ENCODE results near the gene LCA5L.
"Not testable (repeated sequence)": the region's sequence is repeated elsewhere in the genome, so short reads cannot be mapped to it uniquely, and the experiment has no call there.

Gene LCA5L

GRCh38 chr21:39386899-39387298 lies 58.7 kb downstream of the LCA5L start:
- FAIRE-seq, result no peak

GRCh38 chr21:39386194-39386593 lies 59.4 kb downstream of the LCA5L start:
- FAIRE-seq, result no peak

- FAIRE-seq, result no peak
These were observed 60.1 kb downstream of the LCA5L start for GRCh38 chr21:39385299-39386145.

GRCh38 chr21:39384674-39385298 lies 60.8 kb downstream of the LCA5L start:
- no peak for FAIRE-seq

DNA sequence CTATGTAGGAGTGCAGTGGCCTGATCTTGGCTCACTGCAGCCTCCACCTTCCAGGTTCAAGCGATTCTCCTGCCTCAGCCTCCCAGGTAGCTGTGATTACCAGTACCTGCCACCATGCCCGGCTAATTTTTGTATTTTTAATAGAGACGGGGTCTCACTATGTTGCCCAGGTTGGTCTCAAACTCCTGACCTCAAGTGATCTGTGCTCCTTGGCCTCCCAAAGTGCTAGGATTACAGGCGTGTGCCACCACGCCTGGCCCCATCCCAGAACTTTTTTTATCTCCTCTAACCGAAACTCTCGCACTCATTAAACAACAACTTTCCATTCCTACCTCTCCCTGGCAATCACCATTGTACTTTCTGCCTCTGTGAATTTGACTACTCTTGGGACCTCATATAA lies 63.5 kb downstream of the LCA5L start:
- FAIRE-seq, result not testable (repeated sequence)

- no peak for FAIRE-seq
These were observed 64.6 kb downstream of the LCA5L start for GRCh38 chr21:39381009-39381408.

- no peak for FAIRE-seq
These were observed 65.3 kb downstream of the LCA5L start for GRCh38 chr21:39379986-39380891.

GRCh38 chr21:39377444-39378050 lies 68.0 kb downstream of the LCA5L start:
- no peak for FAIRE-seq

DNA sequence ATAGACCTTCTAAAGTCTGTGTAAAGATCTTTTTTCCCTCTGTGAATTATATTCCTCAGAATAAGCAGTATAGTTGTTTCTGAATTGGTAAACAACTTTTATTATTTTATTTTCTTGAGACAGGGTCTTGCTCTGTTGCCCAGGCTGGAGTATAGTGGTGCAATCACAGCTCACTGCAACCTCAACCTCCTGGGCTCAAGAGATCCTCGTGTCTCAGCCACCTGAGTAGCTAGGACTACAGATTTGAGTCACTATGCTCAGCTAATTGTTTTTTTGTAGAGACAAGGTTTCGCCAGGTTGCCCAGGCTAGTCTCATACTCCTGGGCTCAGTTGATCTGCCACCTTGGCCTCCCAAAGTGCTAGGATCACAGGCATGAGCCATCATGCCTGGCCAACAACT lies 70.1 kb downstream of the LCA5L start:
- no peak for FAIRE-seq

GRCh38 chr21:39374046-39374445 lies 71.5 kb downstream of the LCA5L start:
- no peak for FAIRE-seq

GRCh38 chr21:39373634-39374033 lies 71.9 kb downstream of the LCA5L start:
- no peak for FAIRE-seq

GRCh38 chr21:39369896-39370288 lies 75.7 kb downstream of the LCA5L start:
- FAIRE-seq, result not testable (repeated sequence)

DNA sequence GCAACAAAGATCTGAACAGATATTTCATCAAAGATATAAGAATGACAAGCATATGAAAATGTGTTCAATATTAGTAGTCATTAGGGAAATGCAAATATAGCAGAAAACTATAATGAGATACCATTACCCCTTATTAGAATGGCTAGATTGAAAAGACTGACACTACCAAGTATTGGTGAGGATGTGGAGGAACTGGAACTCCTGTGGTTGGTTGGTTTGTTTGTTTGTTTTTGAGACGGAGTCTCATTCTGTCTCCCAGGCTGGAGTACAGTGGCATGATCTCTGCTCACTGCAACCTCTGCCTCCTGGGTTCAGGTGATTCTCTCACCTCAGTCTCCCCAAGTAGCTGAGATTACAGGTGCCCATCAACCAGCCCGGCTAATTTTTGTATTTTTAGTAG lies 77.8 kb downstream of the LCA5L start:
- no peak for FAIRE-seq

DNA sequence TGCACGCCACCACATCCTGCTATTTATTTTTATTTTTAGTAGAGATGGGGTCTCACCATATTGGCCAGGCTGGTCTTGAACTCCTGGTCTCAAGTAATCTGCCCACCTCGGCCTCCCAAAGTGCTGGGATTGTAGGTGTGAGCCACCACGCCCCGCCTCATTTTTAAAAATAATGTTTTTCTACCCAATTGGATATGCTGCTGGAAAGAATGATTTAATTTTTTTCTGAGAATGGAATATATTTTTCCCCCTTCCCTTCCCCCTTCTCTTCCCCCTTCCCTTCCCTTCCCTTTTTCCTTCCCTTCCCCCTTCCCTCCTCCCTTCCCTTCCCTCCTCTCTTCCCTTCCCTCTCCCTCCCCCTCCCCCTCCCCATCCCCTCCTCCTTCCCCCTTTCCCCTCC lies 79.0 kb downstream of the LCA5L start:
- FAIRE-seq, result no peak

DNA sequence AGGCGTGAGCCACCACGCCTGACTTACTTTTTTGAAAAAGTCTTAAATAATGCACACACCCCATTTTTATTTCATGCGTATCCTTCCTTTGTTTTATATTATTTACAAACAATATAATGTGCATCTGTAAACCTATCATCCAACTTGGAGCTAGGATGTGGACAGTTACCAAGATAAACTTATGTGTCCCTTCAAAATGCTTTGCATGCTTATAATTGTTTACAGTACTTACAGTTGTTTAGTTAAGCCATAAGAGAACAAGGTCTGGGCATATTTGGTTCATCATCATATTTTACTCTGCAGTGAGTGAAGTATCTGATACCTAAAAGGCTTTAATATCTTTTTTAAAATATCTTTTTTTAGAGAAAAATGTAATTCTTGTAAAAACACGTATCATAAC lies 80.6 kb downstream of the LCA5L start:
- FAIRE-seq, result no peak

DNA sequence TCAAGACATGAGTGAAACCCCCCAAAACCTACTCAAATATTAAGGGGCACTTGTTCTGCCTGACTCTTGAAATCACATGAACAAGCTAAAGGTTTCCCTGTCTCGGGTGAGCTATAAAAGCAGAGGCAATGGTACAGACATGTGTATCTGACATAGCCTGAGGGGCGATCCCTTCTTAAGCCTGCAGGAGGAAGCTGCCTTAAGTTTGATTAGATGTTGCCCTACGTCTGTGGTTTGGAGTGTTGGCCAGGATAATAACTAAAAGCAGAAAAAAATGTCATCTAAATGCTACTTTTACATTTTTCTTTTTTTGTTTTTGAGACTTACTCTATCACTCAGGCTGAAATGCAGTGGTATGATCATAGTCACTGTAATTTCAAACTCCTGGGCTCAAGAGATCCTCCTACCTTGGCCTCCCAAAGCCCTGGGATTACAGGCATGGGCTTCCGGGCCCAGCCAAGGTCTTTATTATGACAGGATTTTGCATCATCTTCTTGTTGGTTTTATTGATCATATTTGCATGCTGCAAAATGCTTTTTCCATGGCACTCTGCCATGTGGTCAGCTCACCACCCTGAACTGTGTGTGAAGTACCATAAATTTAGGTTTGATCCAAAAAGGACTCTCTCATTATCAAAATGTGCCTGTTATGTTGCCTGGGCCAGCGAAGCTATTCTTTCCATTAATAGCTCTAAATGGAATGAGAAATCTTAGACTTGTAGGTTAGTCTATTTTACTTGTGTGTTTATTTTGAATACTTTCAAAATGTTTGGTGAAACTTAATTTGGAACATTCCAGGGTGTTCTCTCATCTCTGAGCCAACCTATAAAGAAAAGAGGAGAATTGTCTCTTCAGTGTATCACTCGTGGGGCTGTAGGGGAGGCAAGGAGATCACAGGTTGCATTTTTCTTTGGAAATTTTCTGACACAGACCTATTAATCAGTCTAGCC lies 81.7 kb downstream of the LCA5L start:
- no peak for FAIRE-seq

- no peak for FAIRE-seq
These were observed 82.8 kb downstream of the LCA5L start for GRCh38 chr21:39362733-39363132.

DNA sequence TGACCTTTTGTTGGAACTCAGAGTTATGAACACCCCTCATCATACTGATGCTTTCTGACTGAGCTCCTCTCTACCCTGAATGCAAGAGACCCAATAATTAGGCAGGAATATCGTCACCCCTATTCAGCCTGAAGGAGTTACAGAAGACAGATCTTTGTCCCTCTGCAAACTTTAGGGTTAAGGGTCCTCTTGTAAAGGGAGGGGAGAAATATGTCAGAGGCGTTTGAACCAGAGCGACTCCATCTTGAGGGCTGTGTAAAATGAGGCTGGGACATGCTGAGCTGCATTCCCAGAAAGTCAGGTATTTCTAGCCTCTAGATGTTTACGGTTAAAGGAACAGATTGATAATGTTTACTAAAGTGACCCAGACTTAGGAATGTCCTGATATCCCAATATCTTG lies 86.2 kb downstream of the LCA5L start:
- no peak for FAIRE-seq
